Natural killer cell (primary cell): Measurements from ENCODE around the gene TOB2. TPM values are rescaled to one million over a fixed set of nuclear protein-coding genes. Genes with fewer than 3 reads are reported as not detected.

ENCODE experiments used
- ATAC-seq, 3 donors: fragments of 150-1000 bp in 2 of 3; fragments of 200-7000 bp in 1 of 3; cut with Tn5 transposase; 1 replicate in 1 of 3; 2 replicates in 2 of 3; pipeline ENCODE4 v1.10.0; 2021; ENCODE audit warnings: mild to moderate bottlenecking in 2 of 3, moderate library complexity in 2 of 3
- DNase-seq, 2 donors: peaks; one replicate each; pipeline versions ENCODE4 v3.0.0 to v3.0.0-alpha.2; 2013 to 2021; ENCODE audit warnings: mixed read lengths in 1 of 2
- H3K27ac ChIP-seq: one replicate; pipeline ENCODE4 v1.5.1; 2013; ENCODE audit warnings: mild to moderate bottlenecking, low read length
- H3K27me3 ChIP-seq: one replicate; pipeline ENCODE4 v1.6.1; 2013; ENCODE audit warnings: low read length; ENCODE audit not compliant: control insufficient read depth, insufficient read depth
- H3K36me3 ChIP-seq: one replicate; pipeline ENCODE4 v1.6.1; 2013; ENCODE audit warnings: low read length; ENCODE audit not compliant: control insufficient read depth, insufficient read depth
- H3K4me1 ChIP-seq: one replicate; pipeline ENCODE4 v1.6.1; 2013; ENCODE audit warnings: low read length; ENCODE audit not compliant: control insufficient read depth, insufficient read depth
- H3K4me3 ChIP-seq: one replicate; pipeline ENCODE4 v1.5.1; 2013; ENCODE audit warnings: low read length
- H3K9me3 ChIP-seq: one replicate; pipeline ENCODE4 v1.6.1; 2013; ENCODE audit warnings: low read length; ENCODE audit not compliant: control insufficient read depth, insufficient read depth
- H3K27ac Mint-ChIP-seq, 2 donors: one replicate each; pipeline ENCODE4 v1.8.0; 2022; ENCODE audit warnings: mild to moderate bottlenecking in 2 of 2, mixed read lengths in 2 of 2, moderate library complexity in 1 of 2
- H3K27me3 Mint-ChIP-seq, 2 donors: one replicate each; pipeline ENCODE4 v1.8.0; 2022; ENCODE audit warnings: low read depth in 2 of 2, mixed read lengths in 2 of 2
- H3K36me3 Mint-ChIP-seq: one replicate; pipeline ENCODE4 v1.8.0; 2022; ENCODE audit warnings: mixed read lengths
- H3K4me1 Mint-ChIP-seq, 2 donors: one replicate each; pipeline ENCODE4 v1.8.0; 2022; ENCODE audit warnings: mixed read lengths in 2 of 2
- H3K4me3 Mint-ChIP-seq: one replicate; pipeline ENCODE4 v1.8.0; 2022; ENCODE audit warnings: mild to moderate bottlenecking, moderate library complexity, mixed read lengths
- H3K9me3 Mint-ChIP-seq, 2 donors: one replicate each; pipeline ENCODE4 v1.8.0; 2022; ENCODE audit warnings: mixed read lengths in 2 of 2
- WGBS: methylation state at CpG from one replicate; pipeline ENCODE4 v1.1.7; 2013; ENCODE audit warnings: missing lambda C conversion rate; ENCODE audit not compliant: insufficient coverage; 5-methylcytosine and 5-hydroxymethylcytosine counted together
- intact Hi-C: fragments of 100-400 bp; cut with micrococcal nuclease; formaldehyde crosslinking; loops from one replicate; pipeline ENCODE4 v1.14.2; 2022
- total RNA-seq, 4 donors: library from RNA; stranded (reverse); fragments of 120-200 nt in 1 of 4; gene quantifications; one replicate each; pipeline versions ENCODE4 v1.2.3 to v1.2.4, GENCODE V29; 2013 to 2022
- TF ChIP-seq, protein P1 (sequence below): fragments of 200-600 bp; IDR thresholded peaks from one replicate; pipeline ENCODE4 v1.8.0; 2022; ENCODE audit warnings: antibody characterized with exemption

The TOB2 gene
- total RNA-seq, 3 donors from 2014 or later (not counting 1 experiment from before 2014, with no cell fraction given), result 26.4 to 42.2 (median 32.6) TPM

- Mint-ChIP-seq H3K27ac (peak overlapping the region; percentile 24 to 43), H3K4me3 (no peak overlapping the region), H3K36me3 (no peaks in the 10 kb centered on the region), H3K4me1 (peaks cover 10 to 24% of the 10 kb centered on the region in 2 donors), H3K27me3 (no peaks in the 10 kb centered on the region), H3K9me3 (no peaks in the 10 kb centered on the region)
- Histone ChIP-seq H3K4me1 (peaks cover 7% of the 10 kb centered on the region), H3K4me3 (no peak overlapping the region), H3K36me3 (peaks cover 42% of the 10 kb centered on the region), H3K9me3 (no peaks in the 10 kb centered on the region), H3K27me3 (no peaks in the 10 kb centered on the region), H3K27ac (no peak overlapping the region)
- 95% methylated on average over 6 of the region's 6 CpGs for WGBS
- intact Hi-C loops, result no loop called here
- ATAC-seq (no peak), DNase-seq (no peak)
- TF ChIP-seq, protein P1, sequence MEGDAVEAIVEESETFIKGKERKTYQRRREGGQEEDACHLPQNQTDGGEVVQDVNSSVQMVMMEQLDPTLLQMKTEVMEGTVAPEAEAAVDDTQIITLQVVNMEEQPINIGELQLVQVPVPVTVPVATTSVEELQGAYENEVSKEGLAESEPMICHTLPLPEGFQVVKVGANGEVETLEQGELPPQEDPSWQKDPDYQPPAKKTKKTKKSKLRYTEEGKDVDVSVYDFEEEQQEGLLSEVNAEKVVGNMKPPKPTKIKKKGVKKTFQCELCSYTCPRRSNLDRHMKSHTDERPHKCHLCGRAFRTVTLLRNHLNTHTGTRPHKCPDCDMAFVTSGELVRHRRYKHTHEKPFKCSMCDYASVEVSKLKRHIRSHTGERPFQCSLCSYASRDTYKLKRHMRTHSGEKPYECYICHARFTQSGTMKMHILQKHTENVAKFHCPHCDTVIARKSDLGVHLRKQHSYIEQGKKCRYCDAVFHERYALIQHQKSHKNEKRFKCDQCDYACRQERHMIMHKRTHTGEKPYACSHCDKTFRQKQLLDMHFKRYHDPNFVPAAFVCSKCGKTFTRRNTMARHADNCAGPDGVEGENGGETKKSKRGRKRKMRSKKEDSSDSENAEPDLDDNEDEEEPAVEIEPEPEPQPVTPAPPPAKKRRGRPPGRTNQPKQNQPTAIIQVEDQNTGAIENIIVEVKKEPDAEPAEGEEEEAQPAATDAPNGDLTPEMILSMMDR, result no peak
Observed at GRCh38 chr22:41431656-41432055, 14.9 kb downstream of the TOB2 start.

GRCh38 chr22:41429951-41430332, 16.7 kb downstream of the TOB2 start:
- ATAC-seq (no peak), DNase-seq (no peak)
- no peak overlapping the region for H3K4me3 ChIP-seq
- no peaks in the 10 kb centered on the region for H3K9me3 ChIP-seq
- Mint-ChIP-seq H3K4me1 (peaks cover 17 to 18% of the 10 kb centered on the region in 2 donors), H3K27me3 (no peaks in the 10 kb centered on the region), H3K27ac (no peak overlapping the region), H3K4me3 (no peak overlapping the region), H3K9me3 (no peaks in the 10 kb centered on the region), H3K36me3 (no peaks in the 10 kb centered on the region)
- H3K27me3 ChIP-seq, result no peaks in the 10 kb centered on the region
- 96% methylated on average over 6 of the region's 8 CpGs for WGBS
- TF ChIP-seq, protein P1, result no peak
- H3K4me1 ChIP-seq, result peaks cover 16% of the 10 kb centered on the region
- intact Hi-C loops, result no loop called here
- peaks cover 30% of the 10 kb centered on the region for H3K36me3 ChIP-seq
- no peak overlapping the region for H3K27ac ChIP-seq

GRCh38 chr22:41429232-41429950, 17.2 kb downstream of the TOB2 start:
- no peak for DNase-seq
- no peak for ATAC-seq
- peaks cover 28% of the 10 kb centered on the region for H3K36me3 ChIP-seq
- Mint-ChIP-seq H3K4me1 (peaks cover 17 to 18% of the 10 kb centered on the region in 2 donors), H3K27me3 (no peaks in the 10 kb centered on the region), H3K27ac (no peak overlapping the region), H3K4me3 (no peak overlapping the region), H3K36me3 (no peaks in the 10 kb centered on the region), H3K9me3 (no peaks in the 10 kb centered on the region)
- H3K27me3 ChIP-seq, result no peaks in the 10 kb centered on the region
- TF ChIP-seq, protein P1, result no peak
- no peak overlapping the region for H3K4me3 ChIP-seq
- intact Hi-C loops, result no loop called here
- H3K9me3 ChIP-seq, result no peaks in the 10 kb centered on the region
- no peak overlapping the region for H3K27ac ChIP-seq
- peaks cover 16% of the 10 kb centered on the region for H3K4me1 ChIP-seq
- 96% methylated on average over 13 of the region's 13 CpGs for WGBS
